Thymus (tissue), 11 donors: Measurements from ENCODE around the gene DKK3. TPM values are rescaled to one million over a fixed set of nuclear protein-coding genes. Genes with fewer than 3 reads are reported as not detected.

Experiments
- DNase-seq, 9 donors: peaks; one replicate each; pipeline ENCODE4 v3.0.0-alpha.2; 2013; ENCODE audit warnings: low spot score in 9 of 9, low read depth in 6 of 9, missing footprints in 1 of 9
- H3K27ac ChIP-seq, 2 donors: one replicate each; pipeline ENCODE4 v1.5.1; 2013; ENCODE audit warnings: control low read depth in 1 of 2, low read depth in 1 of 2, low read length in 1 of 2, mild to moderate bottlenecking in 1 of 2, moderate library complexity in 1 of 2
- H3K27me3 ChIP-seq, 2 donors: one replicate each; pipeline ENCODE4 v1.5.1; 2013; ENCODE audit warnings: low read length in 1 of 2; ENCODE audit not compliant: control insufficient read depth in 2 of 2, insufficient read depth in 1 of 2
- H3K36me3 ChIP-seq, 2 donors: one replicate each; pipeline ENCODE4 v1.5.1; 2013; ENCODE audit warnings: low read length in 1 of 2, mild to moderate bottlenecking in 1 of 2, moderate library complexity in 1 of 2; ENCODE audit not compliant: control insufficient read depth in 2 of 2, insufficient read depth in 2 of 2
- H3K4me1 ChIP-seq, 2 donors: one replicate each; pipeline ENCODE4 v1.5.1; 2013; ENCODE audit warnings: low read length in 2 of 2; ENCODE audit not compliant: control insufficient read depth in 2 of 2, insufficient read depth in 2 of 2
- H3K4me3 ChIP-seq, 2 donors: one replicate each; pipeline ENCODE4 v1.5.1; 2013; ENCODE audit warnings: low read length in 2 of 2, control low read depth in 1 of 2, mild to moderate bottlenecking in 1 of 2
- H3K9me3 ChIP-seq, 2 donors: one replicate each; pipeline ENCODE4 v1.5.1; 2013; ENCODE audit warnings: low read length in 1 of 2, mild to moderate bottlenecking in 1 of 2; ENCODE audit not compliant: control insufficient read depth in 2 of 2, insufficient read depth in 1 of 2
- WGBS: extraction: QIAGEN DNeasy Blood & Tissue Kit; methylation state at CpG from one replicate; pipeline ENCODE4 v1.1.7; 2013; 5-methylcytosine and 5-hydroxymethylcytosine counted together
- polyA plus RNA-seq: library from polyadenylated mRNA; stranded (reverse); fragments of 200-250 nt; gene quantifications from one replicate; pipeline ENCODE4 v1.2.3, GENCODE V29; 2013
- total RNA-seq: library from RNA; stranded (reverse); fragments of 120-200 nt; gene quantifications from one replicate; pipeline ENCODE4 v1.2.4, GENCODE V29; 2013
- donor health status: healthy.

DKK3 gene
- total and polyA plus RNA-seq, 2 donors = 7.5 to 12.8 TPM

DNA sequence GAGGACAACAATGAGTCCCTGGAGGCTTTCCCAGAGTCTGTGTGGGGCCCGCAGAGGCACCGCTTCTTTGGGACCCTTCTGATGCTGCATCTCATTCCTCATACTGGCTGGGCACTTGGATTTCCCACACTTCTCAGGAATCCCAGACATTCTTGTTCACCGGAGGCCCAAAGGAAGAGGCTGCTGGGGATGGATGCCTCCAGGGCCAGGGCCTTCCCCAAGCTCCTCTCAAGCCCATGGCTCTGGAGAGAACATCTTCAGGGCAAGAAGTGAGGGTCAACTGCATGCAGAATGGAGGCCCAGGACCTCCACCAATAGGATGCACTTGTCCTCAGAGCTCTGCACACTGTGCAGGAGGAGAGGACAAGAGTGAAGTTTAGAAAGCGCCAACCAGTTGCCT, 34.6 kb downstream of the DKK3 start:
- no peak overlapping the region for H3K27ac ChIP-seq
- no peak for DNase-seq
- no peaks in the 10 kb centered on the region for H3K27me3 ChIP-seq
- H3K9me3 ChIP-seq = no peaks in the 10 kb centered on the region
- no peaks in the 10 kb centered on the region for H3K36me3 ChIP-seq
- 97% methylated on average over 4 of the region's 4 CpGs for WGBS
- H3K4me1 ChIP-seq = no peaks in the 10 kb centered on the region
- H3K4me3 ChIP-seq = no peak overlapping the region

GRCh38 chr11:11973361-11973800, 35.0 kb downstream of the DKK3 start:
- H3K27me3 ChIP-seq = no peaks in the 10 kb centered on the region
- 93% methylated on average over 8 of the region's 8 CpGs for WGBS
- no peak overlapping the region for H3K27ac ChIP-seq
- DNase-seq = no peak
- no peak overlapping the region for H3K4me3 ChIP-seq
- no peaks in the 10 kb centered on the region for H3K4me1 ChIP-seq
- H3K9me3 ChIP-seq = no peaks in the 10 kb centered on the region
- H3K36me3 ChIP-seq = no peaks in the 10 kb centered on the region

DNA sequence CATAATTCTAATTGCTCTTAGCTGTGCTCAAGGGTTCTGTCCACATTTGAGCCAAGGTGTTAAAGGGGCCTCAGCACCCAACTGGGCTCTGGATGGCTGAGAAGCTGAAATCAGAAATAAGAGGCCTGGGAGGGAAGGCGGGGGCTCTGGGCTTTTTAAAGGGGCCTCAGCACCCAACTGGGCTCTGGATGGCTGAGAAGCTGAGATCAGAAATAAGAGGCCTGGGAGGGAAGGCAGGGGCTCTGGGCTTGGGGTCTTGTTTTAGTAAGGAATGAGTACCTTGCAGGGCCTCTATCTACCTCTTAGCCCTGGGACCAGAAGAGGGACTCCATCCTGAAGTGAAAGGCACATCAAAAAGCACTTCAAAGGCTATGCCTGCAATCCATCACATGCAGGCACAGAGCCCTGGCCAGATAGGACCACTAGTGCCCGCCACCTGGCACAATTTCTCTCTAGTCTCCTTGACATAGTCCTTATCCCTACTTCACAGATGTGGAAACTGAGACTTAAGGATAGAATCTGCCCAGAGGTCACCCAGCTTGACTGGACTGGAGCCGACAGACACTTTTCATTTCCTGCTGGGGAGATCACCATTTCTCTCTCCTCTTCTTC, 35.6 kb downstream of the DKK3 start:
- no peaks in the 10 kb centered on the region for H3K4me1 ChIP-seq
- no peaks in the 10 kb centered on the region for H3K9me3 ChIP-seq
- 97% methylated on average over 3 of the region's 3 CpGs for WGBS
- H3K4me3 ChIP-seq = no peak overlapping the region
- H3K27ac ChIP-seq = no peak overlapping the region
- no peaks in the 10 kb centered on the region for H3K36me3 ChIP-seq
- no peaks in the 10 kb centered on the region for H3K27me3 ChIP-seq
- no peak for DNase-seq

DNA sequence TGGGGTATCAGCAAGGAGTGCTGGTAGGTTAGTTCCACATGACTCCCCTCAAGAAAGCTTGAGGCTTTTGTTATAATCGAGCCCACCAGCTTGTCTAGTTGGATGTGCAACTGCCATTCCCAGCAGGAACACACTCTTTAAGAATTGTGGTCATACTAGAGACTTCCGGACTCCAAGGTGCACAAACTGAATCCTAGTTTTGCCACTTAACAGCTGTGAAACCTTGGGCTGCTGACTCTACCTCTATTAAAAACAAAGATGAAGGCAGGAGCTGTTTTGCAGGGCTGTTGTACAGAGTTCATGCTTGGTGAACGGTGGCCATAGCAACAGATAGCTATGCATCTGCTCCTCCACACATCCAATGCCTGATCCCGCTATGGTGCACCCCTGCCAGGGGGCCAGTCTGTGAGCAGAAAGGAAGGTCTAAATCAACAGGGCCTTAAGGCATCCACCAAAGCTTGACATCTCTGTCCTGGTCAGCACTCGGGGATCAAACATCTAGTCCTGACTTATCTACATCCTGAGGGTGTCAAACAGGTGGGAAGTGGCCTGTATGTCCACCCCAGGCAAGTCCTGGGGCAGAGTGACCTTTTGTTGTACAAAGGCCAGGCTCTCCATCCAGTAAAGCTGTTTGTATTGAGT, 36.4 kb downstream of the DKK3 start:
- 93% methylated on average over 5 of the region's 5 CpGs for WGBS
- no peak overlapping the region for H3K27ac ChIP-seq
- no peaks in the 10 kb centered on the region for H3K4me1 ChIP-seq
- H3K27me3 ChIP-seq = no peaks in the 10 kb centered on the region
- DNase-seq = no peak
- H3K9me3 ChIP-seq = no peaks in the 10 kb centered on the region
- H3K36me3 ChIP-seq = no peaks in the 10 kb centered on the region
- no peak overlapping the region for H3K4me3 ChIP-seq

DNA sequence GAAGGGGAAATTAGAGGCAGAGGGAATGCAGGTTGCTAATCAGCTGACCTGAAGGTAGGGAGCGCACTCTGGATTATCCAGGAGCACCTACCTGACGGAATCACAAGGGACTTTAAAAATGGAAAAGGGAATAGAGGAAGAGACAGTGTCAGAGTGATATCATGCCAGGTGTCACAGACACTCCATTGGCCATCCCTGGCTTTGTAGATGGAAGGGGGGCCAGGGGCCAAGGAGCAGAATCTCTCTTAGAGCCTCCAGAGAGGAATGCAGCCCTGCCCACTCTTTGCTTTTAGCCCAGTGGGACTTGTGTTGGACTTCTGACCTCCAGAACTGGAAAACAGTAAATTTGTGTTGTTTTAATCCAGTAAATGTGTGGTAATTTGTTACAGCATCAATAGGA, 37.9 kb downstream of the DKK3 start:
- Histone ChIP-seq H3K4me3 (no peak overlapping the region), H3K9me3 (no peaks in the 10 kb centered on the region), H3K36me3 (no peaks in the 10 kb centered on the region), H3K4me1 (no peaks in the 10 kb centered on the region), H3K27me3 (no peaks in the 10 kb centered on the region), H3K27ac (no peak overlapping the region)
- 72% methylated on average over 2 of the region's 2 CpGs for WGBS
- no peak for DNase-seq

GRCh38 chr11:11969380-11970215, 38.8 kb downstream of the DKK3 start:
- no peak for DNase-seq
- Histone ChIP-seq H3K27ac (no peak overlapping the region), H3K4me1 (no peaks in the 10 kb centered on the region), H3K9me3 (no peaks in the 10 kb centered on the region), H3K36me3 (no peaks in the 10 kb centered on the region), H3K27me3 (no peaks in the 10 kb centered on the region), H3K4me3 (no peak overlapping the region)
- WGBS = 97% methylated on average over 19 of the region's 19 CpGs

DNA sequence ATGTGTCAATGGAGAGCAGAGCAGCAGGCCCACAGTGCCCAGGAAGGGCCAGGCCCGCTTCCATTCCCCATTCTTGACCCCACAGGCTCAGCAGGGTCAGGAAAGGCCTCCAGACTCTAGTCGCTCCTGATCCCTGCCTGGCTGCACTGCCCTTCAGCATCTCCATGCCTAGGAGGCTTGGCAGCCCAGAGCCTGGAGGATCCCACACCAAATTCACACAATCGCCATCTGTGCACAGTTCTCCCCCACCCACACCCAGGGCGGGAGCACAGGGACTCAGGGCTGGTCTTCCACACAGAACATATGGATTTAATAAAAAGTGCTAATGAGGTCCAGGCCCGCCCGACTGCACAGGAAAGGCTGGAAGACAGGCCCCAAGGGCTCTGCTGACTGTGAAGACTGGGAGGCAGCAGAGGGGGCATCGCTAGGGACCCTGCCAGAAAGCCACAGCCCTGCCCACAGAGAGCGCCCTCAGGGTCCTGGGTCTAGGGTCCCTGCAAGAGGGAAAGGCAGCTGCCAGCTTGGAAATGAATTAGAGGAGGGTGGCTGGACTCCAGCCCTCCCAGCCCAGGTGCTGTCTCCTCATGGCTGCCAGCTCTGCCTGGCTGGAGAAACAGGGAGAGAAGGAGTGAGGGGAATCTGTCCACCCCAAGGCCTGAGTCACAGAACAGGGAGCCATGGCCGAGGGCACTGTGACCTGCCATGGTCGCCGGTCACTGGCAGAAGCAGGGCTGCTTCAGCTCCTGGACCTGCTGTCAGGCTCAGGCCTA, 39.7 kb downstream of the DKK3 start:
- no peak for DNase-seq
- Histone ChIP-seq H3K27ac (no peak overlapping the region), H3K4me3 (no peak overlapping the region), H3K4me1 (no peaks in the 10 kb centered on the region), H3K36me3 (no peaks in the 10 kb centered on the region), H3K27me3 (no peaks in the 10 kb centered on the region), H3K9me3 (no peaks in the 10 kb centered on the region)
- WGBS = 93% methylated on average over 11 of the region's 11 CpGs

GRCh38 chr11:11967669-11968510, 40.5 kb downstream of the DKK3 start:
- no peak for DNase-seq
- no peaks in the 10 kb centered on the region for H3K4me1 ChIP-seq
- H3K9me3 ChIP-seq = no peaks in the 10 kb centered on the region
- no peaks in the 10 kb centered on the region for H3K27me3 ChIP-seq
- WGBS = 95% methylated on average over 11 of the region's 11 CpGs
- H3K36me3 ChIP-seq = no peaks in the 10 kb centered on the region
- no peak overlapping the region for H3K27ac ChIP-seq
- H3K4me3 ChIP-seq = no peak overlapping the region
